C4-2B (cell line): ENCODE results near the gene FGF2.
"Not testable (repeated sequence)": the region's sequence is repeated elsewhere in the genome, so short reads cannot be mapped to it uniquely, and the experiment has no call there.

ENCODE experiments used
- ZFX ChIP-seq: fragments of 450-650 bp; IDR thresholded peaks from 2 replicates; pipeline ENCODE4 v1.6.1; 2017
- TF ChIP-seq, protein P1 (sequence below): fragments of 450-650 bp; conservative IDR thresholded peaks from 2 replicates; pipeline ENCODE4 v1.5.1; 2017; ENCODE audit warnings: mild to moderate bottlenecking

DNA sequence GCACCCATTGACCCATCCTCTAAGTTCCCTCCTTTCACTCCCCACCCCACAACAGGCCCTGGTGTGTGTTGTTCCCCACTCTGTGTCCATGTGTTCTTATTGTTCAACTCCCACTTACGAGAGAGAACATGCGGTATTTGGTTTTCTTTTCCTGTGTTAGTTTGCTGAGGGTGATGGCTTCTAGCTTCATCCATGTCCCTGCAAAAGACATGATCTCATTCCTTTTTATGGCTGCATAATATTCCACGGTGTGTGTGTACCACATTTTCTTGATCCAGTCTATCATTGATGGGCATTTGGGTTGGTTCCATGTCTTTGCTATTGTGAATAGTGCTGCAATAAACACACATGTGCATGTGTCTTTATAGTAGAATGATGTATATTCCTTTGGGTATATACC lies 41.6 kb downstream of the FGF2 start:
- TF ChIP-seq, protein P1, sequence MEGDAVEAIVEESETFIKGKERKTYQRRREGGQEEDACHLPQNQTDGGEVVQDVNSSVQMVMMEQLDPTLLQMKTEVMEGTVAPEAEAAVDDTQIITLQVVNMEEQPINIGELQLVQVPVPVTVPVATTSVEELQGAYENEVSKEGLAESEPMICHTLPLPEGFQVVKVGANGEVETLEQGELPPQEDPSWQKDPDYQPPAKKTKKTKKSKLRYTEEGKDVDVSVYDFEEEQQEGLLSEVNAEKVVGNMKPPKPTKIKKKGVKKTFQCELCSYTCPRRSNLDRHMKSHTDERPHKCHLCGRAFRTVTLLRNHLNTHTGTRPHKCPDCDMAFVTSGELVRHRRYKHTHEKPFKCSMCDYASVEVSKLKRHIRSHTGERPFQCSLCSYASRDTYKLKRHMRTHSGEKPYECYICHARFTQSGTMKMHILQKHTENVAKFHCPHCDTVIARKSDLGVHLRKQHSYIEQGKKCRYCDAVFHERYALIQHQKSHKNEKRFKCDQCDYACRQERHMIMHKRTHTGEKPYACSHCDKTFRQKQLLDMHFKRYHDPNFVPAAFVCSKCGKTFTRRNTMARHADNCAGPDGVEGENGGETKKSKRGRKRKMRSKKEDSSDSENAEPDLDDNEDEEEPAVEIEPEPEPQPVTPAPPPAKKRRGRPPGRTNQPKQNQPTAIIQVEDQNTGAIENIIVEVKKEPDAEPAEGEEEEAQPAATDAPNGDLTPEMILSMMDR = not testable (repeated sequence)
- TF ChIP-seq ZFX = not testable (repeated sequence)
